Stimulated activated memory B cell treated with anti-CD40 and anti-IgM and Interleukin-4, amounts not matched to agents 10 μg/mL and 1 μg/mL and 100 μg/mL, for 72 hours (primary cell): ENCODE measurements around the gene SPATA2L.
A peak's percentile ranks its signal among the peaks of the same experiment; 100 is the strongest.

Experiments used
- ATAC-seq: fragments of 150-1000 bp; cut with Tn5 transposase; 2 replicates; pipeline ENCODE4 v1.10.0; 2021
- H3K27ac Mint-ChIP-seq: one replicate; pipeline ENCODE4 v1.8.0; 2022; ENCODE audit warnings: mild to moderate bottlenecking, mixed read lengths
- H3K27me3 Mint-ChIP-seq: one replicate; pipeline ENCODE4 v1.8.0; 2022; ENCODE audit warnings: mixed read lengths
- H3K36me3 Mint-ChIP-seq: one replicate; pipeline ENCODE4 v1.8.0; 2022; ENCODE audit warnings: mixed read lengths
- H3K4me1 Mint-ChIP-seq: one replicate; pipeline ENCODE4 v1.8.0; 2022; ENCODE audit warnings: mixed read lengths
- H3K4me3 Mint-ChIP-seq: one replicate; pipeline ENCODE4 v1.8.0; 2022; ENCODE audit warnings: mild to moderate bottlenecking, moderate library complexity, mixed read lengths
- H3K9me3 Mint-ChIP-seq: one replicate; pipeline ENCODE4 v1.8.0; 2022; ENCODE audit warnings: mixed read lengths

SPATA2L gene

GRCh38 chr16:89701425-89702406 lies at the start of gene SPATA2L:
Gene SPATA2L, minus strand, starts transcription at chr16:89701705. Its CDS starts 473 bp downstream, at chr16:89701232.
- H3K4me3 Mint-ChIP-seq, result peak within 1 kb of the TSS; percentile 86
- no peaks in the 10 kb centered on the region for H3K27me3 Mint-ChIP-seq
- ATAC-seq, result peak; percentile 90
- H3K27ac Mint-ChIP-seq, result peak within 1 kb of the TSS; percentile 56
- peaks cover 36% of the 10 kb centered on the region for H3K4me1 Mint-ChIP-seq
- no peaks in the 10 kb centered on the region for H3K9me3 Mint-ChIP-seq
- H3K36me3 Mint-ChIP-seq, result no peaks in the 10 kb centered on the region

- H3K27ac Mint-ChIP-seq, result peak overlapping the region; percentile 59
- H3K4me1 Mint-ChIP-seq, result peaks cover 19% of the 10 kb centered on the region
- ATAC-seq, result no peak
- H3K9me3 Mint-ChIP-seq, result no peaks in the 10 kb centered on the region
- H3K27me3 Mint-ChIP-seq, result no peaks in the 10 kb centered on the region
- H3K36me3 Mint-ChIP-seq, result peaks cover 39% of the 10 kb centered on the region
- H3K4me3 Mint-ChIP-seq, result no peak overlapping the region
Measured at GRCh38 chr16:89749637-89750036, 48.1 kb upstream of the SPATA2L start.

- H3K4me3 Mint-ChIP-seq, result no peak overlapping the region
- ATAC-seq, result no peak
- peaks cover 36% of the 10 kb centered on the region for H3K36me3 Mint-ChIP-seq
- no peaks in the 10 kb centered on the region for H3K27me3 Mint-ChIP-seq
- H3K4me1 Mint-ChIP-seq, result peaks cover 15% of the 10 kb centered on the region
- no peak overlapping the region for H3K27ac Mint-ChIP-seq
- H3K9me3 Mint-ChIP-seq, result no peaks in the 10 kb centered on the region
Measured at GRCh38 chr16:89748921-89749320, 47.4 kb upstream of the SPATA2L start.

- Mint-ChIP-seq H3K27ac (no peak overlapping the region), H3K36me3 (peaks cover 31% of the 10 kb centered on the region), H3K27me3 (no peaks in the 10 kb centered on the region), H3K9me3 (no peaks in the 10 kb centered on the region), H3K4me1 (peaks cover 10% of the 10 kb centered on the region), H3K4me3 (no peak overlapping the region)
- ATAC-seq, result no peak
Measured at GRCh38 chr16:89748076-89748475, 46.6 kb upstream of the SPATA2L start.

- no peak for ATAC-seq
- Mint-ChIP-seq H3K27me3 (no peaks in the 10 kb centered on the region), H3K4me1 (peaks cover 15% of the 10 kb centered on the region), H3K4me3 (no peak overlapping the region), H3K9me3 (no peaks in the 10 kb centered on the region), H3K36me3 (peaks cover 23% of the 10 kb centered on the region), H3K27ac (no peak overlapping the region)
Measured at GRCh38 chr16:89746043-89746442, 44.5 kb upstream of the SPATA2L start.

GRCh38 chr16:89744813-89745212 lies 43.3 kb upstream of the SPATA2L start:
- Mint-ChIP-seq H3K4me3 (no peak overlapping the region), H3K27ac (no peak overlapping the region), H3K4me1 (peaks cover 18% of the 10 kb centered on the region), H3K9me3 (no peaks in the 10 kb centered on the region), H3K36me3 (peaks cover 14% of the 10 kb centered on the region), H3K27me3 (no peaks in the 10 kb centered on the region)
- ATAC-seq, result no peak

GRCh38 chr16:89742948-89743347 lies 41.4 kb upstream of the SPATA2L start:
- H3K4me1 Mint-ChIP-seq, result peaks cover 14% of the 10 kb centered on the region
- no peaks in the 10 kb centered on the region for H3K27me3 Mint-ChIP-seq
- H3K4me3 Mint-ChIP-seq, result no peak overlapping the region
- H3K9me3 Mint-ChIP-seq, result no peaks in the 10 kb centered on the region
- H3K27ac Mint-ChIP-seq, result peak overlapping the region; percentile 35
- H3K36me3 Mint-ChIP-seq, result peaks cover 24% of the 10 kb centered on the region
- no peak for ATAC-seq

GRCh38 chr16:89741342-89742014 lies 40.0 kb upstream of the SPATA2L start:
- peak overlapping the region; percentile 42 for H3K27ac Mint-ChIP-seq
- no peak overlapping the region for H3K4me3 Mint-ChIP-seq
- no peaks in the 10 kb centered on the region for H3K27me3 Mint-ChIP-seq
- peaks cover 31% of the 10 kb centered on the region for H3K36me3 Mint-ChIP-seq
- peak; percentile 81 for ATAC-seq
- H3K4me1 Mint-ChIP-seq, result peaks cover 22% of the 10 kb centered on the region
- H3K9me3 Mint-ChIP-seq, result no peaks in the 10 kb centered on the region

- Mint-ChIP-seq H3K9me3 (no peaks in the 10 kb centered on the region), H3K4me1 (peaks cover 22% of the 10 kb centered on the region), H3K27me3 (no peaks in the 10 kb centered on the region), H3K36me3 (peaks cover 37% of the 10 kb centered on the region), H3K27ac (no peak overlapping the region), H3K4me3 (no peak overlapping the region)
- ATAC-seq, result no peak
Measured at GRCh38 chr16:89739383-89739782, 37.9 kb upstream of the SPATA2L start.

- no peak for ATAC-seq
- peaks cover 22% of the 10 kb centered on the region for H3K4me1 Mint-ChIP-seq
- no peak overlapping the region for H3K27ac Mint-ChIP-seq
- peaks cover 42% of the 10 kb centered on the region for H3K36me3 Mint-ChIP-seq
- H3K4me3 Mint-ChIP-seq, result no peak overlapping the region
- H3K9me3 Mint-ChIP-seq, result no peaks in the 10 kb centered on the region
- no peaks in the 10 kb centered on the region for H3K27me3 Mint-ChIP-seq
Measured at GRCh38 chr16:89738538-89739317, 37.2 kb upstream of the SPATA2L start.

- Mint-ChIP-seq H3K27me3 (no peaks in the 10 kb centered on the region), H3K4me3 (no peak overlapping the region), H3K27ac (no peak overlapping the region), H3K36me3 (peaks cover 49% of the 10 kb centered on the region), H3K4me1 (peaks cover 23% of the 10 kb centered on the region), H3K9me3 (no peaks in the 10 kb centered on the region)
- ATAC-seq, result no peak
Measured at GRCh38 chr16:89738072-89738377, 36.5 kb upstream of the SPATA2L start.

- Mint-ChIP-seq H3K4me3 (no peak overlapping the region), H3K4me1 (peaks cover 28% of the 10 kb centered on the region)
Measured at GRCh38 chr16:89737341-89738071, 36.0 kb upstream of the SPATA2L start.

GRCh38 chr16:89736554-89736953 lies 35.0 kb upstream of the SPATA2L start:
- no peaks in the 10 kb centered on the region for H3K9me3 Mint-ChIP-seq
- H3K4me1 Mint-ChIP-seq, result peaks cover 35% of the 10 kb centered on the region
- peaks cover 62% of the 10 kb centered on the region for H3K36me3 Mint-ChIP-seq
- no peak for ATAC-seq
- no peaks in the 10 kb centered on the region for H3K27me3 Mint-ChIP-seq
- H3K27ac Mint-ChIP-seq, result no peak overlapping the region
- no peak overlapping the region for H3K4me3 Mint-ChIP-seq

More at GRCh38 chr16:89737341-89738071, 36.0 kb upstream of the SPATA2L start:
- no peak overlapping the region for H3K27ac Mint-ChIP-seq
- no peak for ATAC-seq
- H3K9me3 Mint-ChIP-seq, result no peaks in the 10 kb centered on the region
- H3K36me3 Mint-ChIP-seq, result peaks cover 54% of the 10 kb centered on the region
- H3K27me3 Mint-ChIP-seq, result no peaks in the 10 kb centered on the region

- no peak for ATAC-seq
- Mint-ChIP-seq H3K4me3 (no peak overlapping the region), H3K4me1 (peaks cover 25% of the 10 kb centered on the region), H3K36me3 (peaks cover 68% of the 10 kb centered on the region), H3K9me3 (no peaks in the 10 kb centered on the region), H3K27ac (no peak overlapping the region), H3K27me3 (no peaks in the 10 kb centered on the region)
Measured at GRCh38 chr16:89733792-89734191, 32.3 kb upstream of the SPATA2L start.
